ENCODE measurements around the gene BMP7.

DNA sequence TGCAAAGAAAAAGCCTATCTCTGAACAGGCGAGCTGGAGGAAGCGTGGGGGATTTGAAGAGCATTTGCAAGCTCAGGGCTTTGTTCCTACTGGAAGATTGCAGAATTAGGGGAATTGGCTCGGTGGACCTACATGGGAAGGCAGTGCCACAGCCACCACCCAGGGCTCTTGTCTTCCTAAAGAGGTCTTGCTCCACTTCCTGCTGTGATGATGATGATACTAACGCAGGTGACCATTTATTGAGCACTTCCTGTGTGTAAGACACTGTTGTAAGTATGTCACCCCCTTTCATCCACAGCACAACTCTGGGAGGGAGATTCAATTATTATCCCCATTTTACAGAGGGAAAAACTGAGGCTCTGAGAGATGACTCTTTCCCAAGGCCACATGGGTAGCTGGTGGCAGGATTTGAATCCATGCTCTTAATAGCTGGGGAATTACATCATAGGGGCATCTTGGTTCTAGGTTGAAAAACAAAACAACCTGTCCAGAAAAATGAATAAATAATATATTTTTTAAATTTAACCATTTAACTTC lies 41.2 kb downstream of the BMP7 start:
- TF ChIP-seq EP300 (IDR thresholded peaks at IDR 0.05), result no peak
- TF ChIP-seq POLR2A (IDR thresholded peaks at IDR 0.05), result no peak
- TF ChIP-seq, protein P1, sequence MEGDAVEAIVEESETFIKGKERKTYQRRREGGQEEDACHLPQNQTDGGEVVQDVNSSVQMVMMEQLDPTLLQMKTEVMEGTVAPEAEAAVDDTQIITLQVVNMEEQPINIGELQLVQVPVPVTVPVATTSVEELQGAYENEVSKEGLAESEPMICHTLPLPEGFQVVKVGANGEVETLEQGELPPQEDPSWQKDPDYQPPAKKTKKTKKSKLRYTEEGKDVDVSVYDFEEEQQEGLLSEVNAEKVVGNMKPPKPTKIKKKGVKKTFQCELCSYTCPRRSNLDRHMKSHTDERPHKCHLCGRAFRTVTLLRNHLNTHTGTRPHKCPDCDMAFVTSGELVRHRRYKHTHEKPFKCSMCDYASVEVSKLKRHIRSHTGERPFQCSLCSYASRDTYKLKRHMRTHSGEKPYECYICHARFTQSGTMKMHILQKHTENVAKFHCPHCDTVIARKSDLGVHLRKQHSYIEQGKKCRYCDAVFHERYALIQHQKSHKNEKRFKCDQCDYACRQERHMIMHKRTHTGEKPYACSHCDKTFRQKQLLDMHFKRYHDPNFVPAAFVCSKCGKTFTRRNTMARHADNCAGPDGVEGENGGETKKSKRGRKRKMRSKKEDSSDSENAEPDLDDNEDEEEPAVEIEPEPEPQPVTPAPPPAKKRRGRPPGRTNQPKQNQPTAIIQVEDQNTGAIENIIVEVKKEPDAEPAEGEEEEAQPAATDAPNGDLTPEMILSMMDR (IDR thresholded peaks at IDR 0.05), result no peak
